ENCODE measurements around the gene ARHGEF18. TPM values are rescaled to one million over a fixed set of nuclear protein-coding genes. Genes with fewer than 3 reads are reported as not detected.

The ARHGEF18 gene
- total RNA-seq, 1 donor from 2014 or later = 8.3 TPM

- intact Hi-C loops (cut with micrococcal nuclease) = no loop called here
- Histone ChIP-seq H3K27ac (replicated peaks) (no peak overlapping the region), H3K36me3 (no peaks in the 10 kb centered on the region), H3K9me3 (replicated peaks) (peaks cover 14% of the 10 kb centered on the region), H3K4me3 (no peak overlapping the region), H3K4me1 (no peaks in the 10 kb centered on the region), H3K27me3 (ENCODE audit: low read depth) (peaks cover 26% of the 10 kb centered on the region)
- no peak for DNase-seq
- TF ChIP-seq, protein P1, sequence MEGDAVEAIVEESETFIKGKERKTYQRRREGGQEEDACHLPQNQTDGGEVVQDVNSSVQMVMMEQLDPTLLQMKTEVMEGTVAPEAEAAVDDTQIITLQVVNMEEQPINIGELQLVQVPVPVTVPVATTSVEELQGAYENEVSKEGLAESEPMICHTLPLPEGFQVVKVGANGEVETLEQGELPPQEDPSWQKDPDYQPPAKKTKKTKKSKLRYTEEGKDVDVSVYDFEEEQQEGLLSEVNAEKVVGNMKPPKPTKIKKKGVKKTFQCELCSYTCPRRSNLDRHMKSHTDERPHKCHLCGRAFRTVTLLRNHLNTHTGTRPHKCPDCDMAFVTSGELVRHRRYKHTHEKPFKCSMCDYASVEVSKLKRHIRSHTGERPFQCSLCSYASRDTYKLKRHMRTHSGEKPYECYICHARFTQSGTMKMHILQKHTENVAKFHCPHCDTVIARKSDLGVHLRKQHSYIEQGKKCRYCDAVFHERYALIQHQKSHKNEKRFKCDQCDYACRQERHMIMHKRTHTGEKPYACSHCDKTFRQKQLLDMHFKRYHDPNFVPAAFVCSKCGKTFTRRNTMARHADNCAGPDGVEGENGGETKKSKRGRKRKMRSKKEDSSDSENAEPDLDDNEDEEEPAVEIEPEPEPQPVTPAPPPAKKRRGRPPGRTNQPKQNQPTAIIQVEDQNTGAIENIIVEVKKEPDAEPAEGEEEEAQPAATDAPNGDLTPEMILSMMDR (IDR thresholded peaks at IDR 0.05; ENCODE audit: borderline replicate concordance) = no peak
Observed at GRCh38 chr19:7349961-7350711, 1.4 kb downstream of the ARHGEF18 start.

GRCh38 chr19:7351861-7352260 is 3.1 kb downstream of the ARHGEF18 start:
- Histone ChIP-seq H3K36me3 (no peaks in the 10 kb centered on the region), H3K27ac (replicated peaks) (no peak overlapping the region), H3K4me3 (no peak overlapping the region), H3K27me3 (ENCODE audit: low read depth) (peaks cover 24% of the 10 kb centered on the region), H3K9me3 (replicated peaks) (peaks cover 14% of the 10 kb centered on the region), H3K4me1 (no peaks in the 10 kb centered on the region)
- TF ChIP-seq, protein P1 (IDR thresholded peaks at IDR 0.05; ENCODE audit: borderline replicate concordance) = no peak
- intact Hi-C loops (cut with micrococcal nuclease) = no loop called here
- no peak for DNase-seq

- no peak overlapping the region for H3K27ac ChIP-seq (replicated peaks)
- H3K4me3 ChIP-seq = no peak overlapping the region
Observed at GRCh38 chr19:7355151-7355820, 6.5 kb downstream of the ARHGEF18 start.

GRCh38 chr19:7355871-7356270 is 7.1 kb downstream of the ARHGEF18 start:
- Histone ChIP-seq H3K27ac (replicated peaks) (no peak overlapping the region), H3K36me3 (no peaks in the 10 kb centered on the region), H3K4me1 (no peaks in the 10 kb centered on the region), H3K27me3 (ENCODE audit: low read depth) (peaks cover 7% of the 10 kb centered on the region), H3K4me3 (no peak overlapping the region), H3K9me3 (replicated peaks) (peaks cover 14% of the 10 kb centered on the region)
- intact Hi-C loops (cut with micrococcal nuclease) = no loop called here
- no peak for DNase-seq
- TF ChIP-seq, protein P1 (IDR thresholded peaks at IDR 0.05; ENCODE audit: borderline replicate concordance) = no peak

More at GRCh38 chr19:7355151-7355820, 6.5 kb downstream of the ARHGEF18 start:
- peaks cover 7% of the 10 kb centered on the region for H3K27me3 ChIP-seq (ENCODE audit: low read depth)
- H3K36me3 ChIP-seq = no peaks in the 10 kb centered on the region
- no peak for DNase-seq
- H3K9me3 ChIP-seq (replicated peaks) = peaks cover 14% of the 10 kb centered on the region
- TF ChIP-seq, protein P1 (IDR thresholded peaks at IDR 0.05; ENCODE audit: borderline replicate concordance) = no peak
- intact Hi-C loops (cut with micrococcal nuclease) = no loop called here
- no peaks in the 10 kb centered on the region for H3K4me1 ChIP-seq

DNA sequence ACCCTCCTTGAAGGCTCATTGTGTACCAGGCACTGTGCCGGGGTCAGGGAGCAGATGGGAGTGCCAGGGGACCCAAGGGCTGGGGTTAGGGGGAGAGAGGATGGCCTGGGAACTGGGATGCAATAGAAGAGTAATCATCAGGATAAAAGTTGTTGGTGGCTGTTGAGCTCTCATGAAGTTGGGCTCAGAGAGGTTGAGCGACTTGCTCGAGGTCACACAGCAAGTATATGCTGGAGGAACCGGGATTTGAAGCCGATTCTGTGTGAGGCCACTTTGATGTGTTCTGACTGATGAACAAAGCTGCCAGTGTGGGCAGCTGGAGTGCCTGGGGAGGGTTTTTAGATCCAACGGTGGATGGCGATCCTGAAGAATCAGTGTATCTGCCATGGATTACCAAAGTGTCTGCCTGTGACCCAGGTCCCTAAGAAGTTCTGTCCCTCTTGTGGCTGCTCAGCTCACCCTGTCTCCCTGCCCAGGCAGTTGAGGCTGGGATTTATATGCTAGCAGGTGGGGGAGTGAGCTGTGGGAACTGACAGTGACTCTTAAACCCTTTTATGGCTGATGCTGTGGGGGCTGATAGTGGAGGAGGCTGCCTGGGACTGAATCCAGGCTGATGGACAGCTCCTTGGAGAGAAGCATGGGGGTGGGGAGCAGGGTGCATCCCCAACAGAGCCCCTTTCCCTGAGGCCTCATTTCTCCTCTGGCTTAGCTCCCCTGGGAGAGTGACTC is 8.3 kb downstream of the ARHGEF18 start:
- H3K4me1 ChIP-seq = no peaks in the 10 kb centered on the region
- no peaks in the 10 kb centered on the region for H3K36me3 ChIP-seq
- no peak overlapping the region for H3K27ac ChIP-seq (replicated peaks)
- H3K27me3 ChIP-seq (ENCODE audit: low read depth) = peaks cover 7% of the 10 kb centered on the region
- TF ChIP-seq, protein P1 (IDR thresholded peaks at IDR 0.05; ENCODE audit: borderline replicate concordance) = no peak
- no peak for DNase-seq
- intact Hi-C loops (cut with micrococcal nuclease) = no loop called here
- H3K9me3 ChIP-seq (replicated peaks) = peaks cover 3% of the 10 kb centered on the region
- H3K4me3 ChIP-seq = no peak overlapping the region
